ENCODE results near the gene BGN. TPM values are rescaled to one million over a fixed set of nuclear protein-coding genes. Genes with fewer than 3 reads are reported as not detected.
A peak's percentile ranks its signal among the peaks of the same experiment; 100 is the strongest.

Gene BGN
- total RNA-seq, 2 donors from 2014 or later: 1,777 to 1,907 TPM

GRCh38 chrX:153498453-153498852 lies 3.7 kb downstream of the BGN start:
- ATAC-seq (ENCODE audit: insufficient number of reproducible peaks, low FRiP score, low read depth) (no peak), DNase-seq (ENCODE audit: low spot score) (no peak)
- no peaks in the 10 kb centered on the region for H3K36me3 ChIP-seq
- peaks cover 11 to 51% of the 10 kb centered on the region in 2 donors for H3K4me1 ChIP-seq (ENCODE audit: control insufficient read depth in 1 of 2, low read depth in 2 of 2)
- H3K27ac ChIP-seq: peak overlapping the region; percentile 65 to 75
- TF ChIP-seq CTCF (IDR thresholded peaks at IDR 0.05): no peak
- H3K27me3 ChIP-seq (replicated peaks; ENCODE audit: insufficient read depth): no peaks in the 10 kb centered on the region
- H3K4me3 ChIP-seq: peak overlapping the region; percentile 68
- no peaks in the 10 kb centered on the region for H3K9me3 ChIP-seq

GRCh38 chrX:153499341-153499740 lies 4.6 kb downstream of the BGN start:
- Histone ChIP-seq H3K4me1 (ENCODE audit: control insufficient read depth in 1 of 2, low read depth in 2 of 2) (peaks cover 5 to 45% of the 10 kb centered on the region in 2 donors), H3K27ac (peak overlapping the region; percentile 65 to 75), H3K27me3 (replicated peaks; ENCODE audit: insufficient read depth) (no peaks in the 10 kb centered on the region), H3K36me3 (peaks cover under 1% of the 10 kb centered on the region), H3K9me3 (no peaks in the 10 kb centered on the region), H3K4me3 (peak overlapping the region; percentile 68)
- no peak for ATAC-seq (ENCODE audit: insufficient number of reproducible peaks, low FRiP score, low read depth)
- no peak for TF ChIP-seq CTCF (IDR thresholded peaks at IDR 0.05)
- DNase-seq (ENCODE audit: low spot score): no peak

- Histone ChIP-seq H3K36me3 (peaks cover 5% of the 10 kb centered on the region), H3K27me3 (replicated peaks; ENCODE audit: insufficient read depth) (no peaks in the 10 kb centered on the region), H3K4me1 (ENCODE audit: control insufficient read depth in 1 of 2, low read depth in 2 of 2) (peaks cover 5 to 45% of the 10 kb centered on the region in 2 donors), H3K9me3 (no peaks in the 10 kb centered on the region), H3K27ac (peak overlapping the region; percentile 66 to 75), H3K4me3 (peak overlapping the region; percentile 68)
- DNase-seq (ENCODE audit: low spot score): no peak
- ATAC-seq (ENCODE audit: insufficient number of reproducible peaks, low FRiP score, low read depth): no peak
- TF ChIP-seq CTCF (IDR thresholded peaks at IDR 0.05): no peak
Measured at GRCh38 chrX:153499876-153500275, 5.1 kb downstream of the BGN start.

- H3K27ac ChIP-seq: peak overlapping the region; percentile 84 to 90
- no peak for TF ChIP-seq CTCF (IDR thresholded peaks at IDR 0.05)
- ATAC-seq (ENCODE audit: insufficient number of reproducible peaks, low FRiP score, low read depth) (no peak), DNase-seq (ENCODE audit: low spot score) (no peak)
- H3K36me3 ChIP-seq: peaks cover 5% of the 10 kb centered on the region
- no peaks in the 10 kb centered on the region for H3K9me3 ChIP-seq
- peak overlapping the region; percentile 68 for H3K4me3 ChIP-seq
- H3K4me1 ChIP-seq (ENCODE audit: control insufficient read depth in 1 of 2, low read depth in 2 of 2): peaks cover 5 to 45% of the 10 kb centered on the region in 2 donors
- no peaks in the 10 kb centered on the region for H3K27me3 ChIP-seq (replicated peaks; ENCODE audit: insufficient read depth)
Measured at GRCh38 chrX:153500676-153501280, 6.0 kb downstream of the BGN start.

GRCh38 chrX:153501530-153501929 lies 6.8 kb downstream of the BGN start:
- Histone ChIP-seq H3K4me3 (peak overlapping the region; percentile 68), H3K9me3 (no peaks in the 10 kb centered on the region), H3K4me1 (ENCODE audit: control insufficient read depth in 1 of 2, low read depth in 2 of 2) (peaks cover 5 to 45% of the 10 kb centered on the region in 2 donors), H3K27ac (peak overlapping the region; percentile 84 to 90), H3K27me3 (replicated peaks; ENCODE audit: insufficient read depth) (no peaks in the 10 kb centered on the region), H3K36me3 (peaks cover 5% of the 10 kb centered on the region)
- DNase-seq (ENCODE audit: low spot score) (no peak), ATAC-seq (ENCODE audit: insufficient number of reproducible peaks, low FRiP score, low read depth) (no peak)
- no peak for TF ChIP-seq CTCF (IDR thresholded peaks at IDR 0.05)

All from thoracic aorta (tissue), 2 donors.